Measurements from ENCODE around the gene RTTN. TPM values are rescaled to one million over a fixed set of nuclear protein-coding genes. Genes with fewer than 3 reads are reported as not detected.

The RTTN gene
- total and polyA plus RNA-seq, 9 of the 15 experiments (the other 6 are each of a cell fraction or from before 2014, with no cell fraction given), result 3.1 to 18.3 (median 10.6) TPM

- TF ChIP-seq ZMIZ1 (IDR thresholded peaks at IDR 0.05; ENCODE audit: low read depth in 2 of 2, low read length in 2 of 2) (no peak), ID3 (CRISPR knock-in tag; IDR thresholded peaks at IDR 0.05) (no peak), ID3 (tag; IDR thresholded peaks at IDR 0.05) (no peak)
Measured at GRCh38 chr18:70030728-70031127, 174.8 kb downstream of the RTTN start (continued).

- ATAC-seq (no peak), DNase-seq (ENCODE audit: extremely low read depth in 1 of 4, low spot score in 3 of 4) (no peak), FAIRE-seq (no peak)
- H3K27ac ChIP-seq (ENCODE audit: extremely low read depth, low read depth, low read length), result no peak overlapping the region
- H3K9ac ChIP-seq (ENCODE audit: insufficient read depth in 1 of 2, low read depth in 2 of 2, low read length in 2 of 2), result no peak overlapping the region
- H3K4me1 ChIP-seq (replicated peaks in 1 of 2; ENCODE audit: control insufficient read depth in 2 of 2, insufficient read depth in 2 of 2, low read length in 2 of 2), result peaks cover 0 to 34% of the 10 kb centered on the region in 2 experiments; a peak in 3 of 5 replicates
- H3K4me3 ChIP-seq, result no peak overlapping the region
- no peaks in the 10 kb centered on the region for H3K9me1 ChIP-seq (ENCODE audit: control insufficient read depth, insufficient read depth, low read length)
- no peaks in the 10 kb centered on the region for H3K27me3 ChIP-seq (ENCODE audit: control insufficient read depth in 2 of 2, insufficient read depth in 2 of 2, low read length in 2 of 2)
- H3K79me2 ChIP-seq (ENCODE audit: control insufficient read depth, insufficient read depth, low read length), result no peaks in the 10 kb centered on the region
- no peaks in the 10 kb centered on the region for H4K20me1 ChIP-seq (replicated peaks; ENCODE audit: control insufficient read depth, insufficient read depth, low read length)
- intact Hi-C loops (cut with micrococcal nuclease) (loop anchor here (5.0 kb wide), 1 partner anchor 67 kb away; no protein-coding TSS in a partner anchor), in situ Hi-C loops (cut with MboI) (no loop called here)
- POLR2A ChIA-PET, result no interaction called here
- no peaks in the 10 kb centered on the region; the same call in 1 of the 2 replicates for H3K9me3 ChIP-seq (replicated peaks; ENCODE audit: control insufficient read depth, insufficient read depth, low read depth, low read length)
- H3K4me2 ChIP-seq (ENCODE audit: insufficient read depth, low read length), result no peak overlapping the region
- CTCF ChIA-PET (ENCODE audit: low intra/inter-chr PET ratio), result no interaction called here
- H2AFZ ChIP-seq (ENCODE audit: low read depth, low read length), result no peak overlapping the region
- no TSS peak for BruUV-seq (replicated peaks)
- WGBS (ENCODE audit: insufficient coverage, low coverage, missing lambda C conversion rate), result 70% methylated on average over 1 of the region's 1 CpG
- H3K36me3 ChIP-seq (ENCODE audit: control insufficient read depth, insufficient read depth, low read length), result peaks cover 12% of the 10 kb centered on the region; the same call in 2 of the 3 replicates
- TF ChIP-seq CTBP1 (IDR thresholded peaks at IDR 0.05; ENCODE audit: borderline replicate concordance) (no peak), E2F1 (CRISPR knock-in tag; IDR thresholded peaks at IDR 0.05) (no peak), STAT6 (CRISPR knock-in tag; IDR thresholded peaks at IDR 0.05) (no peak), NFATC3 (IDR thresholded peaks at IDR 0.05) (no peak), SMARCE1 (IDR thresholded peaks at IDR 0.05) (no peak), DMBX1 (CRISPR knock-in tag; IDR thresholded peaks at IDR 0.05; ENCODE audit: borderline replicate concordance) (no peak), HNRNPLL (IDR thresholded peaks at IDR 0.05; ENCODE audit: low read depth, low read length, poor library complexity, severe bottlenecking) (no peak), SNRNP70 (optimal IDR thresholded peaks at IDR 0.05; ENCODE audit: low read depth, low read length) (no peak), ZBTB43 (CRISPR knock-in tag; IDR thresholded peaks at IDR 0.05) (no peak)
Measured at GRCh38 chr18:70029163-70029562, 176.3 kb downstream of the RTTN start.
